Neuron (in vitro differentiated cells): ENCODE results near the gene CRYM.
A peak's percentile ranks its signal among the peaks of the same experiment; 100 is the strongest.
"Not testable (repeated sequence)": the region's sequence is repeated elsewhere in the genome, so short reads cannot be mapped to it uniquely, and the experiment has no call there.

Source experiments
- H2AFZ ChIP-seq: one replicate; pipeline ENCODE4 v1.6.1; 2013; ENCODE audit warnings: low read depth, mild to moderate bottlenecking, inconsistent platforms, low read length, moderate library complexity
- H3K27me3 ChIP-seq: one replicate; pipeline ENCODE4 v1.6.1; 2013; ENCODE audit warnings: low read length; ENCODE audit not compliant: insufficient read depth
- H3K36me3 ChIP-seq: one replicate; pipeline ENCODE4 v1.6.1; 2013; ENCODE audit warnings: low read length; ENCODE audit not compliant: insufficient read depth
- H3K4me1 ChIP-seq: one replicate; pipeline ENCODE4 v1.6.1; 2013; ENCODE audit warnings: low read length; ENCODE audit not compliant: insufficient read depth
- H3K4me3 ChIP-seq: 2 replicates; pipeline ENCODE4 v1.5.1; 2013; ENCODE audit warnings: mild to moderate bottlenecking, low read length, moderate library complexity
- H3K9me3 ChIP-seq: one replicate; pipeline ENCODE4 v1.6.1; 2013; ENCODE audit warnings: low read length

The CRYM gene

GRCh38 chr16:21301168-21301894 lies 23.2 kb upstream of the CRYM start:
- peaks cover 36% of the 10 kb centered on the region for H3K27me3 ChIP-seq

GRCh38 chr16:21300309-21301167 lies 22.4 kb upstream of the CRYM start:
- Histone ChIP-seq H3K27me3 (peaks cover 36% of the 10 kb centered on the region), H3K4me3 (peak overlapping the region; percentile 54), H3K36me3 (no peaks in the 10 kb centered on the region), H3K4me1 (peaks cover 3% of the 10 kb centered on the region), H3K9me3 (no peaks in the 10 kb centered on the region), H2AFZ (peak overlapping the region; percentile 96)

More at GRCh38 chr16:21301168-21301894, 23.2 kb upstream of the CRYM start:
- H3K4me3 ChIP-seq = peak overlapping the region; percentile 54
- peaks cover 3% of the 10 kb centered on the region for H3K4me1 ChIP-seq
- H3K9me3 ChIP-seq = no peaks in the 10 kb centered on the region
- no peaks in the 10 kb centered on the region for H3K36me3 ChIP-seq
- H2AFZ ChIP-seq = peak overlapping the region; percentile 96

GRCh38 chr16:21289789-21290188 lies 11.7 kb upstream of the CRYM start:
- H3K9me3 ChIP-seq, H2AFZ ChIP-seq, H3K27me3 ChIP-seq, H3K4me1 ChIP-seq, H3K36me3 ChIP-seq, H3K4me3 ChIP-seq: not testable (repeated sequence)

GRCh38 chr16:21285314-21285713 lies 7.2 kb upstream of the CRYM start:
- Histone ChIP-seq H3K27me3 (peaks cover 23% of the 10 kb centered on the region), H3K4me1 (no peaks in the 10 kb centered on the region), H3K36me3 (no peaks in the 10 kb centered on the region), H2AFZ (no peak overlapping the region), H3K4me3 (no peak overlapping the region), H3K9me3 (peaks cover 2% of the 10 kb centered on the region)

- no peaks in the 10 kb centered on the region for H3K36me3 ChIP-seq
- H3K4me1 ChIP-seq = no peaks in the 10 kb centered on the region
- peaks cover 29% of the 10 kb centered on the region for H3K27me3 ChIP-seq
- H3K9me3 ChIP-seq = peaks cover 2% of the 10 kb centered on the region
- H3K4me3 ChIP-seq = peak overlapping the region; percentile 45
- no peak overlapping the region for H2AFZ ChIP-seq
Observed at GRCh38 chr16:21284414-21284813, 6.3 kb upstream of the CRYM start.

GRCh38 chr16:21283521-21284289 lies 5.6 kb upstream of the CRYM start:
- Histone ChIP-seq H3K36me3 (no peaks in the 10 kb centered on the region), H3K27me3 (peaks cover 37% of the 10 kb centered on the region), H3K9me3 (peaks cover 2% of the 10 kb centered on the region), H2AFZ (peak overlapping the region; percentile 84), H3K4me1 (no peaks in the 10 kb centered on the region), H3K4me3 (peak overlapping the region; percentile 45)

GRCh38 chr16:21281698-21282389 lies 3.8 kb upstream of the CRYM start:
- Histone ChIP-seq H3K4me3 (no peak overlapping the region), H3K36me3 (no peaks in the 10 kb centered on the region), H2AFZ (no peak overlapping the region), H3K9me3 (peaks cover 2% of the 10 kb centered on the region), H3K27me3 (peaks cover 51% of the 10 kb centered on the region), H3K4me1 (peaks cover 2% of the 10 kb centered on the region)

- Histone ChIP-seq H3K27me3 (peaks cover 56% of the 10 kb centered on the region), H3K4me1 (peaks cover 2% of the 10 kb centered on the region), H2AFZ (no peak overlapping the region), H3K4me3 (no peak overlapping the region), H3K9me3 (peaks cover 2% of the 10 kb centered on the region), H3K36me3 (no peaks in the 10 kb centered on the region)
Observed at GRCh38 chr16:21279501-21279900, 1.4 kb upstream of the CRYM start.

- H3K36me3 ChIP-seq = no peaks in the 10 kb centered on the region
- peaks cover 2% of the 10 kb centered on the region for H3K9me3 ChIP-seq
- peaks cover 2% of the 10 kb centered on the region for H3K4me1 ChIP-seq
- no peak overlapping the region for H2AFZ ChIP-seq
- H3K4me3 ChIP-seq = no peak overlapping the region
- peaks cover 46% of the 10 kb centered on the region for H3K27me3 ChIP-seq
Observed at GRCh38 chr16:21277045-21277926, 804 bp downstream of the CRYM start.

- Histone ChIP-seq H3K4me1 (peaks cover 2% of the 10 kb centered on the region), H3K36me3 (no peaks in the 10 kb centered on the region), H3K27me3 (peaks cover 38% of the 10 kb centered on the region), H3K4me3 (no peak overlapping the region), H2AFZ (no peak overlapping the region), H3K9me3 (no peaks in the 10 kb centered on the region)
Observed at GRCh38 chr16:21276090-21276489, 2.0 kb downstream of the CRYM start.

- peaks cover 2% of the 10 kb centered on the region for H3K4me1 ChIP-seq
- H3K9me3 ChIP-seq = no peaks in the 10 kb centered on the region
- H3K4me3 ChIP-seq = no peak overlapping the region
- H3K36me3 ChIP-seq = no peaks in the 10 kb centered on the region
- H3K27me3 ChIP-seq = peaks cover 38% of the 10 kb centered on the region
- no peak overlapping the region for H2AFZ ChIP-seq
Observed at GRCh38 chr16:21275529-21275928, 2.6 kb downstream of the CRYM start.
